Neural progenitor cell (in vitro differentiated cells): ENCODE measurements around the gene RPS6KB2. TPM values are rescaled to one million over a fixed set of nuclear protein-coding genes. Genes with fewer than 3 reads are reported as not detected.

Source experiments
- DNase-seq: peaks from one replicate; pipeline ENCODE4 v3.0.0-alpha.2; 2016; ENCODE audit warnings: low spot score
- H2AFZ ChIP-seq: fragments of 200-600 bp; sonication (generic); replicated peaks from 2 replicates; pipeline ENCODE4 v1.6.1; 2016; ENCODE audit warnings: antibody characterized with exemption
- H3F3A ChIP-seq: fragments of 200-600 bp; sonication (generic); 2 replicates; pipeline ENCODE4 v1.6.1; 2016; ENCODE audit warnings: antibody characterized with exemption, low read depth
- H3K27ac ChIP-seq: fragments of 200-600 bp; sonication (generic); 2 replicates; pipeline ENCODE4 v1.5.1; 2016; ENCODE audit warnings: mild to moderate bottlenecking
- H3K27me3 ChIP-seq: fragments of 200-600 bp; sonication (generic); 2 replicates; pipeline ENCODE4 v1.6.1; 2016; ENCODE audit warnings: mild to moderate bottlenecking, moderate library complexity
- H3K36me3 ChIP-seq: fragments of 200-600 bp; sonication (generic); 2 replicates; pipeline ENCODE4 v1.5.1; 2016
- H3K4me1 ChIP-seq: fragments of 200-600 bp; sonication (generic); 2 replicates; pipeline ENCODE4 v1.6.1; 2016; ENCODE audit warnings: mixed run types
- H3K4me2 ChIP-seq: fragments of 200-600 bp; sonication (generic); 2 replicates; pipeline ENCODE4 v1.6.1; 2016
- H3K4me3 ChIP-seq: fragments of 200-600 bp; sonication (generic); 2 replicates; pipeline ENCODE4 v1.5.1; 2016
- H3K79me2 ChIP-seq: fragments of 200-600 bp; sonication (generic); 2 replicates; pipeline ENCODE4 v1.6.1; 2016; ENCODE audit warnings: low read depth
- H3K9ac ChIP-seq: fragments of 200-600 bp; sonication (generic); 2 replicates; pipeline ENCODE4 v1.6.1; 2016
- H3K9me3 ChIP-seq: fragments of 200-600 bp; sonication (generic); 2 replicates; pipeline ENCODE4 v1.5.1; 2016; ENCODE audit warnings: low read depth
- H4K20me1 ChIP-seq: fragments of 200-600 bp; sonication (generic); 2 replicates; pipeline ENCODE4 v1.6.1; 2016; ENCODE audit warnings: low read depth
- H3K27ac Mint-ChIP-seq: 3 replicates; pipeline ENCODE4 v1.8.0; 2021; ENCODE audit warnings: mixed read lengths
- H3K27me3 Mint-ChIP-seq: 2 replicates; pipeline ENCODE4 v1.8.0; 2022; ENCODE audit warnings: low read depth, mild to moderate bottlenecking, inconsistent platforms, moderate library complexity, mixed read lengths; ENCODE audit not compliant: insufficient read depth
- H3K36me3 Mint-ChIP-seq: 3 replicates; pipeline ENCODE4 v1.8.0; 2021; ENCODE audit warnings: mixed read lengths
- H3K4me1 Mint-ChIP-seq: 3 replicates; pipeline ENCODE4 v1.8.0; 2021; ENCODE audit warnings: mixed read lengths
- H3K4me3 Mint-ChIP-seq: 3 replicates; pipeline ENCODE4 v1.8.0; 2021; ENCODE audit warnings: mild to moderate bottlenecking, moderate library complexity, mixed read lengths
- H3K9me3 Mint-ChIP-seq: 3 replicates; pipeline ENCODE4 v1.8.0; 2020; ENCODE audit warnings: mixed read lengths
- EZH2 ChIP-seq: fragments of 200-600 bp; sonication (generic); IDR thresholded peaks from 2 replicates; pipeline ENCODE4 v1.6.1; 2017; ENCODE audit warnings: antibody characterized with exemption, mild to moderate bottlenecking, moderate library complexity
- EZH2phosphoT487 ChIP-seq: fragments of 200-600 bp; sonication (generic); IDR thresholded peaks from 2 replicates; pipeline ENCODE4 v1.6.1; 2017; ENCODE audit warnings: antibody characterized with exemption
- total RNA-seq: library from RNA; depleted of rRNA; stranded (reverse); fragments of >200 nt; gene quantifications from 2 replicates; pipeline ENCODE4 v1.2.3, GENCODE V29; 2015; ENCODE audit warnings: low replicate concordance
- TF ChIP-seq, protein P1 (sequence below): fragments of 200-600 bp; sonication (generic); IDR thresholded peaks from 2 replicates; pipeline ENCODE4 v1.5.1; 2017; ENCODE audit warnings: antibody characterized with exemption, mild to moderate bottlenecking

RPS6KB2 gene
- total RNA-seq, 1 donor from 2014 or later, result 23.7 TPM

DNA sequence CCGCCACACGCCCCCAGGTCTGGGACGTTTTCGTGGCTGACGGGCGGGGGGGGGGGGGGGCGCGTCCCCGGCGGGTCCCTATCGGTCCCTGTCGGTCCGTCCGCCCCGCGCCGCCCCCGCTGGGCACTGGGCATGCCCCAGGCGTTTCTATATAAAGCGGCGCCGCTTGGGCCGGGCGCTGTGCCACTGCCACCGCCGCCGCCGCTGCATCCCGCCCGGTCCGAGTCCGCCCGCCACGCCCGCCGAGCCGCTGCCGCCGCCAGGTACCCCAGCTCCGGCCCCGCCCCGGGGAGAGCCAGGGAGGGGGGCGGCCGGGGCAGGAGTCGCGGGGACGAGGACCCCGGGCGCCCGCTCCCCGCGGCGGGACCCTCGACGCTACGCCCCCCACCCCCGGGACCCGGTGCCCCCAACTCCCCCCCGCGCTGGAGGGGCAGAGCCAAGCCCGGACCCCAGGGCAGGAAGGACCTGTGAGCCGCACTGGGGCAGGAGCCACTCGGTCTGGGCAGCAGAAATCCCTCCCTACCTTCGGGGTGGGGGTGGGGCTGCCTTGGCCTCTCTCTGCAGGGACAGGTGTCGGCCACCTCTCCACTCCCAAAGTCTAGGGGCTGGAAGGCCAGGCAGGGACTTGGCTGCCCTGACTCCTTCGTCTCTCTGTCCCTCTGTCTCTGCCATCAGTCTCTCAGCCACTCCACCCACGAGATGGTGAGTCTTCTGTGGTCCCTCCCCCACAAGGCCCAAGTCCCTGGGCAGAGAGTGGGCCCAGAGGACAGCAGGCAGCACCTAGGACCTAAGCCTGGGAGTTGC, 12.6 kb upstream of the RPS6KB2 start, which contains the start of gene CARNS1:
TSS of gene CARNS1 (plus strand) at position 178 of the 804 bp plus-strand sequence. CDS start at position 700, 522 bp downstream.
- no peaks in the 10 kb centered on the region for H3K36me3 ChIP-seq
- no peaks in the 10 kb centered on the region for H3K9me3 Mint-ChIP-seq
- peaks cover 20% of the 10 kb centered on the region for H3K4me1 ChIP-seq
- no peaks in the 10 kb centered on the region for H4K20me1 ChIP-seq
- H3K4me1 Mint-ChIP-seq, result peaks cover 23% of the 10 kb centered on the region
- no peaks in the 10 kb centered on the region for H3K9me3 ChIP-seq
- no peak within 1 kb of the TSS for H3K27ac ChIP-seq
- peaks cover 56% of the 10 kb centered on the region for H3K27me3 ChIP-seq
- H3K4me3 Mint-ChIP-seq, result peak within 1 kb of the TSS; percentile 67
- peak; percentile 38 for DNase-seq
- peaks cover 23% of the 10 kb centered on the region for H3F3A ChIP-seq
- H3K9ac ChIP-seq, result no peak within 1 kb of the TSS
- no peaks in the 10 kb centered on the region for H3K36me3 Mint-ChIP-seq
- peak within 1 kb of the TSS; percentile 48 for H3K4me3 ChIP-seq
- H2AFZ ChIP-seq, result peak within 1 kb of the TSS; percentile 48
- no peaks in the 10 kb centered on the region for H3K79me2 ChIP-seq
- peaks cover 26% of the 10 kb centered on the region for H3K27me3 Mint-ChIP-seq
- peak within 1 kb of the TSS; percentile 71 for H3K4me2 ChIP-seq
- TF ChIP-seq, protein P1, sequence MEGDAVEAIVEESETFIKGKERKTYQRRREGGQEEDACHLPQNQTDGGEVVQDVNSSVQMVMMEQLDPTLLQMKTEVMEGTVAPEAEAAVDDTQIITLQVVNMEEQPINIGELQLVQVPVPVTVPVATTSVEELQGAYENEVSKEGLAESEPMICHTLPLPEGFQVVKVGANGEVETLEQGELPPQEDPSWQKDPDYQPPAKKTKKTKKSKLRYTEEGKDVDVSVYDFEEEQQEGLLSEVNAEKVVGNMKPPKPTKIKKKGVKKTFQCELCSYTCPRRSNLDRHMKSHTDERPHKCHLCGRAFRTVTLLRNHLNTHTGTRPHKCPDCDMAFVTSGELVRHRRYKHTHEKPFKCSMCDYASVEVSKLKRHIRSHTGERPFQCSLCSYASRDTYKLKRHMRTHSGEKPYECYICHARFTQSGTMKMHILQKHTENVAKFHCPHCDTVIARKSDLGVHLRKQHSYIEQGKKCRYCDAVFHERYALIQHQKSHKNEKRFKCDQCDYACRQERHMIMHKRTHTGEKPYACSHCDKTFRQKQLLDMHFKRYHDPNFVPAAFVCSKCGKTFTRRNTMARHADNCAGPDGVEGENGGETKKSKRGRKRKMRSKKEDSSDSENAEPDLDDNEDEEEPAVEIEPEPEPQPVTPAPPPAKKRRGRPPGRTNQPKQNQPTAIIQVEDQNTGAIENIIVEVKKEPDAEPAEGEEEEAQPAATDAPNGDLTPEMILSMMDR, result no peak
- no peak for TF ChIP-seq EZH2phosphoT487
- TF ChIP-seq EZH2, result no peak
- no peak within 1 kb of the TSS for H3K27ac Mint-ChIP-seq

DNA sequence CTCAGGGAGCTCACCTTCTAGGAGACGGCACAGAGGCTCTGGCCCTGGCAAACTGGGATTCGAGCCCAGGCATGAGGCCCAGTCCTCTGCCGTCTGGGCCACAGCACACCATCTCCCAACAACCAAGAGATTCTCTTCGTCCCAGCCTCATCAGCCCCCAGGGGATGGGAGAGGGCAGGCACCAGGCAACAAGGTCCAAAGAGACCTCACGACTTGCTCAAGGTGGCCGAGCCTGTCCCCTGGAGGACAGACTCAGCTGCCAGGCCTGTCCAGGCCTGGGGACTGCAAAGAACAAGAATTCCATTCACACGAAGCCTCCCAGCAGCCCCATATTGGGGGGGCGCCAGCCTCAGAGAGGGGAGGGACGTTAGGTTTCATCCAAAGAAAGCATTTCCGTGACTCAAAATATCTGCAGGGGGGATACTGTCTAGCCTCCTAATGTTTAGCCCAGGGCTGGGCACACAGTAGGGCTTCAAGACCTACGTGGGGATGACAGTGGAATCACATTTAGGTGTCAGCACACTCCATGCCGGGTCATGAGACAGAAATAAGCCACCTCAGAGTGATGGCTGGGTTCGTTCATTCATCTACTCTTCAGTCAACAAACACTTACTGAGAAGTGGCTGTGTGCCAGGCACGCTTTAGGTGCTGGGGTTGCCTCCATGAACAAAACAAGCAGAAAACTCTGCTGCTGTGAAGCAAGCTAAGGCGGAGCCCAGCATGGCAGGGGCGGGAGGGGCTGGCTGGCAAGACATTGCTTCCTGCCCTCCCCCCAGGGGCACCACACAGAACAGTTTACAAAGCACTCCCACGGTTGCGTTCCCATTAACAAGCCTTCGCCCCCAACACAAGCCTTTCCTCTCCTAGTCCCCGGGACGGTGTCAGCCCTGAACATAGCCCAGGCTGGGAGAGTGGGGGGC, 11.6 kb upstream of the RPS6KB2 start:
- peaks cover 22% of the 10 kb centered on the region for H3K4me1 Mint-ChIP-seq
- Histone ChIP-seq H4K20me1 (no peaks in the 10 kb centered on the region), H3K36me3 (no peaks in the 10 kb centered on the region), H3K9ac (no peak overlapping the region), H3K4me3 (no peak overlapping the region), H3K27me3 (peaks cover 56% of the 10 kb centered on the region), H3K4me2 (no peak overlapping the region), H3K9me3 (no peaks in the 10 kb centered on the region), H2AFZ (no peak overlapping the region), H3F3A (peaks cover 17% of the 10 kb centered on the region), H3K4me1 (peaks cover 10% of the 10 kb centered on the region), H3K79me2 (no peaks in the 10 kb centered on the region), H3K27ac (no peak overlapping the region)
- no peak for DNase-seq
- peaks cover 26% of the 10 kb centered on the region for H3K27me3 Mint-ChIP-seq
- no peak overlapping the region for H3K27ac Mint-ChIP-seq
- H3K36me3 Mint-ChIP-seq, result no peaks in the 10 kb centered on the region
- no peaks in the 10 kb centered on the region for H3K9me3 Mint-ChIP-seq
- TF ChIP-seq, protein P1, result no peak
- TF ChIP-seq EZH2phosphoT487 (no peak), EZH2 (no peak)
- peak overlapping the region; percentile 64 for H3K4me3 Mint-ChIP-seq

DNA sequence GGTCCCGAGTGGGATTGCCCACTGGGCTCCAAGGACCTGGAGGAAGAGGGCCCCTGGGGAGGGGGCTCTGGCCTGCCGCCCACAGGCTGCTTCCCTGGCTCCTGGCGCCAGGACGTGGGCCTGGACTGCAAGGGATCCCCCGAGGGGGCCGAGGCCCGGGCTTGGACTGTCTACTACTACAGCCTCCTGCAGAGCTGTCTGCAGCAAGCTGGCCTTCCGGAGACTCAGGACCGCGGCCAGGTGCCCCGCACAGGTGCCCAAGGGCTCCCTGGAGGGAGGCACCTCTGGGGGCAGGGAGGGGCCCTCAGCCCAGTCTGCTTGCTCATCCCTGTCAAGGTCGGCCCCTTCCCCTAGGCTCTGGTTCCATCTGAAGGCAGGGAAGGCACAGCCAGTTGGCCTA, 10.9 kb upstream of the RPS6KB2 start:
- peaks cover 56% of the 10 kb centered on the region for H3K27me3 ChIP-seq
- H3K9me3 ChIP-seq, result no peaks in the 10 kb centered on the region
- peaks cover 9% of the 10 kb centered on the region for H3K4me1 ChIP-seq
- no peak overlapping the region for H3K4me3 ChIP-seq
- peaks cover 17% of the 10 kb centered on the region for H3F3A ChIP-seq
- no peaks in the 10 kb centered on the region for H3K36me3 ChIP-seq
- no peaks in the 10 kb centered on the region for H4K20me1 ChIP-seq
- Mint-ChIP-seq H3K27me3 (peaks cover 23% of the 10 kb centered on the region), H3K36me3 (no peaks in the 10 kb centered on the region), H3K9me3 (no peaks in the 10 kb centered on the region), H3K27ac (no peak overlapping the region), H3K4me1 (peaks cover 22% of the 10 kb centered on the region), H3K4me3 (no peak overlapping the region)
- H3K9ac ChIP-seq, result no peak overlapping the region
- no peak overlapping the region for H3K27ac ChIP-seq
- TF ChIP-seq, protein P1, result no peak
- TF ChIP-seq EZH2phosphoT487, result no peak
- TF ChIP-seq EZH2, result no peak
- no peak overlapping the region for H2AFZ ChIP-seq
- no peaks in the 10 kb centered on the region for H3K79me2 ChIP-seq
- no peak overlapping the region for H3K4me2 ChIP-seq
- no peak for DNase-seq
